GM19372 (cell line): ENCODE data around the gene RPS23.

Source experiments
- ATAC-seq: cut with Tn5 transposase; IDR thresholded peaks from one replicate; pipeline ENCODE4 v1.9.1; 2021; ENCODE audit warnings: mild to moderate bottlenecking, low read depth, moderate library complexity; ENCODE audit not compliant: unreplicated experiment

The RPS23 gene

GRCh38 chr5:82277987-82278710, at the start of gene RPS23:
Gene RPS23, minus strand, starts transcription at chr5:82278354. Its CDS starts 31 bp downstream, at chr5:82278323.
- peak; percentile 94 for ATAC-seq

- ATAC-seq, result no peak
Measured at GRCh38 chr5:82327941-82328340, 49.8 kb upstream of the RPS23 start.

DNA sequence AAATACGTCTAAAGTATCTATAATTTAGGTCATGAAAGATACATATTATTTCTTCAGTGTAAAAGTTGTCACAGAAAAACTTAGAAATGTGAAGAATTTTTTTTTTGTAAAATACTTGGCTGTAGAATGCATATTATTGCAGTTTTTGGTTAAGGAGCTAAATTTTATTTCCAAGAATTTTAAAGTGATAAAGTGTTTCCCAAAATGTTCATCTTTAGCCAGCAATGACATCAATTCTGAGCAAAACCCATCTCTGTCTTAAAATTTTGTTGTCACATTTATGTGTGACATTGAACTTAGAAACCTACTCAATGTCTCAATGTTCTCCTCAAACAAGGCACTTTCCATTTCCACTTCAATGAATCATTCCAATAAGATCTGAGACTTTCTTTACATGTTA, 47.8 kb upstream of the RPS23 start:
- no peak for ATAC-seq

DNA sequence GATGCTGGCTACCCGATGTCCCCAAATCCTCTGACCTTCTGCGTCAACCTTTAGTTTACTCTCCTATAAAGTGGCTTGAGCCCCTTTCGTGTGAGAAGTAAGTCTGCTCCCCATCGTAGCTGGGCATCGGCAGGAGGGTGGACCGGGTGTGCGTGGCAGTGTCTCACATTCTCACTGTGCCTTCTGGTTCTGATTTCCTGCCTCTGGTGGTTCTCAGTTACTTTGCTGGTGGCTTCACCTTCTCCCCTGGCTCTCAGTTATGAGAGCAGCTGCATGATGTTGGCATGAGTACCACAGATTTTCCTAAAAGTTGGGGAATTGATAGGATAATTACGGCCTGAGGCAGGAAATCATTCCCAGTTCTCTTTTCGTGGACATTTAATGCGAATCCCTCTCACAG, 47.0 kb upstream of the RPS23 start:
- no peak for ATAC-seq

- ATAC-seq, result no peak
Measured at GRCh38 chr5:82320966-82321365, 42.8 kb upstream of the RPS23 start.

DNA sequence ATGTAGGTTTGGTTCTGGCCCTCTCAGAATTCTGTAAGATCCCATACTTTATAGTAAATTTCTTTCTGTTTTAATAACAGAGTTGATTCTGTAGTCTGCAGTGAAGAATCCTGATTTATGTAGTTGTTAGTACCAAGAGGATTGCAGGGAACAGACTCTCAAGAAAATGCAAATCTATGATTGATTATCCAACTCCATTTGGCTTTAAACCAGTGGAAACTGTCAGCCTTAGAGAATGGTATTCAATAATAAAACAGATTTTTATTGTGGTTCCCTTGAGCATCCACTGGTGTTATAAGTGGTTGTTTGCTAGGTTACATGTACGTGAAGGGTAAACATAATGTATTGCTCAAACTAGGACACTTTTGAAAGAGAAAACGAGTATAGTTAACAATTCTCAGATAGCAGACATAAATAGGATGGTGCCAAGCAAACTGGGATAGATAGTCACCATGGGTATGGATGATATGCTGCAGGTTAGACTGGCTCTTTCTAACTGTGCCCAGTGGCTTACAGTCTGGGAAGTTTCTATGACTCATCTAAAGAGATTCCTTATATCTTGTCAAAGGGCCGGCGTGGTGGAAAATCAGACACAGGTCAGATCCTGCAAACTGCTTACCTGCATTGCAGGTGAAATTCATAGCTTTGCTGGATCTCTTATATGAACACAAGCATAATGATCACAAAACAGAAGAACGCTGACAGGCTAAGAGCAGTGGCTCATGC, 41.7 kb upstream of the RPS23 start:
- ATAC-seq, result no peak

DNA sequence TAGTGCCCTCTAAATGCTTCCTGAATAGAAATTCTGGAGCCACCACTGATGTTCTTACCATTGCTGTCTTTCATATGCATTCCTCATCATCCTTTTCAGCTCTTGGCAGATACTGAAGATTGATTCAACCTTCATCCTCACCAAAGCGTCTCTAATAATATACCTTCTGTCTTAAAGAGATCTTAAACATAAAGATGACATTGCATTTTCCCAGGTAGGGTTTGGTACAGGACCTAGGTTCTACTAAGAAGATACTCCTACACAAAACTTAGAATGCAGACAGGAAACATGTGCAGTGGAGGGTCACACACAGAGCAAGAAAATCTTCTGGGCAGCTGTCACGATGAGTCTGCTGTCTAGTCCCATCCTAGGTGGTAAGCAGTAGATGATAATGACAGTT, 41.0 kb upstream of the RPS23 start:
- ATAC-seq, result no peak

DNA sequence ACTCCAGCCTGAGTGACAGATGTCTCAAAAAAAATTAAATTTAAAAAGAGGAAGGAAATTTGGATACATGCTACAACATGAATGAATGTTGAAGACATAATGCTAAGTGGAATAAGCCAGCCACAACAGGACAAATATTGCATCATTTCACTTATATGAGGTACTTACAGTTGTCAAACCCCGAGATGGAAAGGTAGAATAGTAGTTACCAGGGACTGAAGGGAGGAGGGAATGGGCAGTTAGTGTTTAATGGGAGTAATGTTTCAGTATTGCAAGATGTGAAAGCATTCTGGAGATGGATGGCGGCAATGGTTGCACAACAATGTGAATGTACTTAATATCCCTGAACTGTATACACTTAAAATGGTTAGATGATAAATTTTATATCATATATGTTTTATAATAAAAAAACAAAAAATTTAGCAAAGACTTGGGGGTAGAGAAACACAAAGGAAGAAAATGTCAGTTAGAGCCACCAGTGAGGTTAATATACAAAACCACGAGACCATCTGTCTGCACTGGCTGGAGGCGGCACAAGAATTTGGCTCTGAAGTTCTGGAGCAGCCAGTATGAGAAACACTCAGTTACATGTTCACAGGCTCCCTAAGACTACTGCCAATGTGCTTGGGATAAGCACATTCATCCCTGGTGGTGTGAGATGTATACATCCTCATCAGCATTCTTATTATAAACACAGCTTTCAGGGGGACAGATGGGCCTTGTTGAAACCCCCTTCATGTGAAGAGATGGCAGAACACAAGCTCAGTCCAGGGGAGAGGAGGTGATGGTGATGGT, 37.0 kb upstream of the RPS23 start:
- no peak for ATAC-seq

DNA sequence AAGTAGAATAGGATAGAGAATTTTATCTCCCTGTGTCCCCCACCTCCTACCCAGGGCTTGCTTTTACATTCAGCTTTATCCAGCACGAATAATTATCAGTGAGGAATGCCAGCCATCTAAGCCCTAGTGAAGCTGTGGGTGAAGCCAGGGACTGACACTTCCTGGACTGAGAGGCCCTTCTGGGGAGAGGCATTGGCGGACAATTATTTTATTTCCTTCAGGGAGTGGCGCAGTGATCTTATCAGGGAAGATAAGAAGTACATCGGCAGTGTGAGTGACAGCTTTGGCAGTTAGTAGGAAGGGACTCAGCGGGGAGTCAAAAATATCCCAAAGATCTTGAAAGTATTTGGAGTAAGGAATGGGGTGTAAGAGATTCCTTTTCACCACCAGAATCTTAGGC, 34.9 kb upstream of the RPS23 start:
- no peak for ATAC-seq

DNA sequence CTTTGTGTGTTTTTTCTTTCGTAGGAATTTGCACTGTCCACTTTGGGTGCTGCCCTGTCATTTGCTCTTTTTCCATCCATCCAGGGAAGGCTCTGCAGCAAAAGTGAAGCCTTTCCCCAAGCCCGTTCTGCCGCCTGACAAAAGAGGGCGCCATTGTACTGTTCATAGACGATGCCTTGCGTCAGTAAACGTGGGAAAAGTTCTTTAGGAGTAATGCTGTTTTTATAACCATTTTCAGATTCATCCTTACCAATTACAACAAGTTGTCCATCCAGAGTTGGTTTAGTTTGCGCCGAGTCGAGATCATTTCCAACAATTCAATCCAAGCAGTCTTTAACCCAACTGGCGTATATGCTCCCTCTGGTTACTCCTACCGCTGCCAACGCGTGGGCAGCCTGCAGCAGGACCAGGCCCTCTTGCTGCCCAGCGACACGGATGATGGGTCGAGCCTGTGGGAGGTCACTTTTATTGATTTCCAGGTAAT, 34.3 kb upstream of the RPS23 start:
- no peak for ATAC-seq

DNA sequence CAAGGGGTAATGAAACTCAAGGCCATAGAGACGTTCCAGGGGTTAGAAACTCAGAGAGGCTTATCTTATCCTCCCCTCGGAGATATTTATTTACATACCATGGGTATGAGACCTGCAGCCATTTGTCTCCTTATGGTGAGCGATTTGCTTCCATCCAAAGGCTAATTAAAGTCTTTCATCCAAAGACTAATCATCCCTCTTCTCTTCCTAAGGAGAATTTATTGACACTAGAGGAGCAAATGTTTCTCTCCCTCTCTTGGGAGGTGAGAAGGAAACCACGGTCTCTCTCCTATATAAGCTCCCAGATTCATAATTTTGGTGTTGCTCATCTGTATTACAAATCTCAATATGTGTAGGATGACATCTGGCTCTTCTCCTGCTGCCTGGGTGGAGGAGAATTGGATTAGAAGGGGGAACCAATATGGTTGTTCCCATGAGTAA, 31.0 kb upstream of the RPS23 start:
- ATAC-seq, result no peak

- no peak for ATAC-seq
Measured at GRCh38 chr5:82308416-82308815, 30.3 kb upstream of the RPS23 start.

- no peak for ATAC-seq
Measured at GRCh38 chr5:82307451-82307850, 29.3 kb upstream of the RPS23 start.

DNA sequence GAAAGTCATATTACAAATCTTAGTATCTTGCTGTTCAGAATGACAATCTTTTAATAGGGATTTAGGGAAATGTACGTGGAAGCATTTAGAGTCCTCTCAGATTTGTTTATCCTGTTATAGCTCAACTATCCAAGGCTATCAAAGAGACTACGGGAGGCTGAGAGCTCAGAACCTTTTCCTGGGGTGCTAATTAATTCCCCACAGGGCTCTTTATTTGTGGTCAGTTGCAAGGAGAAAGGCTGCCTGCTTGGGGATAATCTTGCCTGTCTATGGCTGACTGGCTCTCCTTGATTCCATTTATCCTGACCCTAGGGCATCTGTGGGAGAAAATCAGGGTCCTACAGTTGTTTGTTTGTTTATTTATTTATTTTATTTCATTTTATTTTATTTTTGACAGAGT, 28.0 kb upstream of the RPS23 start:
- ATAC-seq, result no peak

DNA sequence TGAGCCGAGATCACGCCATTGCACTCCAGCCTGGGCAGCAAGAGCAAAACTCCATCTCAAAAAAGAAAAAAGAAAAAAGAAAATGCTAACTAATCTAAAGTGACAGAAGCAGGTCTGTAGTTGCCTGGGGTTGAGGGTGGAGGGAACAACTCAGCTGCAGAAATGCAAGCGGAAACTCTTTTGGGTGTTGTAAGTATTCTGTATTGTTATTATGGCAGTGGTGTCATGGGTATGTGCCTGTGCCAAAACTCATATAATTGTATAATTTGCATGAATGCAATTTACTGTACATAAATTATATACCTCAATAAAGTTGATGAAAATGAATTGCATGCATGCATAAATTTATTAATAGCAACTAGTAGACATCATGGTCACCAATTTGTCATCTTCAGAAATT, 23.0 kb upstream of the RPS23 start:
- ATAC-seq, result no peak

DNA sequence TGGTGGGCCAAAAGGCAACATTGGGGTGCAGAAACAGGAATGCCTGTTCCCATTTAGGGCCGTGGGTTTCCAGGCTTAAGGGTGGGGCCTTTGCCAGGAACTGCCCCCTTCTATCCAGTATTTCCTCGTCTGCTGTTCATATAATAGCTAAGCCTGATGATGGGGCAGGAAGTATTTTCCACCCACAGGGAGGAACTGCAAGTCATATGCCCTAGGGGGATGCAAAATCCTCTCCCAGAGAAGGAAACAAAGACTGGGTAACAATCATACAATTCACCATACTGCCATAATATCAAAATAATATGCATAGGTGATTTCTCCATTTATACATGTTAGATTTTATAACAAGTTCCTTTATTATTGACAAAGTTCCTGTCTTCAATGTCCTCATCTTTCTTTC, 20.5 kb upstream of the RPS23 start:
- ATAC-seq, result no peak

DNA sequence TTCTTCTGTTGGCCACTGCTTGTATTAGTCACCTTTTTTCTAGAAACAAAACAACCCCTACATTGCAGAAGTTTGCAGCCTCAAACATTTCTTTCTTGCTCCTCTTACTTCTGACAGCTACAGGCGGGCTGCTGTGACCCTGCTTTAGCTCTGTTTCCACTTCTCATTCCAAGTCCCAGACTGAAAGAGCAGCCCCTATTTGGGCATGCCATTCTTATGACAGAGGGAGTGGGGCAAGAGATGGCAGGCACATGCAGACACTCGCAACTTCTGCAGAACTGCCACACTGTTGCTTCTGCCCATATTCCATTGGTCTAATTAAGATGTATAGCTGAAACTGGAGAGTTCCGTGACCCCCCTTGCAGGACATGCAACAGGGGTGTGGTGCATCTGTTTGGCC, 19.6 kb upstream of the RPS23 start:
- ATAC-seq, result no peak

- ATAC-seq, result no peak
Measured at GRCh38 chr5:82296929-82297328, 18.8 kb upstream of the RPS23 start.

DNA sequence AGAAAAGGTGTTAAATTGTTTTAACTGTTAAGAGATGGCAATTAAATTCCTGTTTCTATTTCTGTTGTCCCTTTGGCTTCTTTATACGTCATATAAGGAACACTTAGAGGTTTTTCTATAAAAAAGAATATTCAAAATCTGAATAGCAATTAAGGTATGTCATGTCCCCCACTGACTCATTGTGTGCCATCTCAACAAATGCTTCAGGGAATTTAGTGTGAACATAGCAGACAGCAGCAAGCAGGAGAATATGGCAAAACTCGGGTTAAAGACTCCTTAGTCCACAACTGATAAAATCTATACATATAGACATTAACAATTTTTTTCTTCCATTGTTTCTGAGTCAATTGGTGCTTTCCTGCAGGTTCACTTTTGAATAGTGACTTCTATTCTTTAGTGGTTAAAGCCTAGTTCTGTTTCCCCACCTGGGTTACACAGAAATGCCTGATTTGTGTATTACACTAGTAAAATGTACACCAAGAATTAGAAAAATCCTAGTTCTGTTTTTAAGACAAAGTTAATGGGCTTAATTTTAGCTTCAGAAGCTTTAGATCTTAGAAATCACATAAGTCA, 17.9 kb upstream of the RPS23 start:
- no peak for ATAC-seq

GRCh38 chr5:82295144-82295543, 17.0 kb upstream of the RPS23 start:
- no peak for ATAC-seq

- no peak for ATAC-seq
Measured at GRCh38 chr5:82291420-82291819, 13.3 kb upstream of the RPS23 start.
